LNCaP clone FGC (cell line): ENCODE results near the gene ABCA10.

Source experiments
- DNase-seq: peaks from one replicate; pipeline ENCODE4 v3.0.0-alpha.2; 2011; ENCODE audit warnings: low read depth
- H3K4me3 ChIP-seq: 2 replicates; pipeline ENCODE4 v1.5.1; 2011; ENCODE audit warnings: mild to moderate bottlenecking, low read depth, low read length, control low read depth
- CTCF ChIP-seq: IDR thresholded peaks from 2 replicates; pipeline ENCODE4 v1.5.1; 2012; ENCODE audit warnings: mild to moderate bottlenecking; ENCODE audit not compliant: control insufficient read depth, insufficient read depth; ENCODE audit errors: extremely low read depth

The ABCA10 gene

GRCh38 chr17:69230939-69231338 lies 2.3 kb upstream of the ABCA10 start:
- no peak overlapping the region for H3K4me3 ChIP-seq
- no peak for TF ChIP-seq CTCF
- DNase-seq, result no peak

- no peak overlapping the region for H3K4me3 ChIP-seq
- no peak for TF ChIP-seq CTCF
Observed at GRCh38 chr17:69228018-69228417, 606 bp downstream of the ABCA10 start.

GRCh38 chr17:69227541-69227940 lies 1.1 kb downstream of the ABCA10 start:
- no peak for DNase-seq
- no peak overlapping the region for H3K4me3 ChIP-seq
- no peak for TF ChIP-seq CTCF

More at GRCh38 chr17:69228018-69228417, 606 bp downstream of the ABCA10 start:
- DNase-seq, result no peak

GRCh38 chr17:69223809-69224208 lies 4.8 kb downstream of the ABCA10 start:
- DNase-seq, result no peak
- no peak overlapping the region for H3K4me3 ChIP-seq
- no peak for TF ChIP-seq CTCF

GRCh38 chr17:69222707-69223258 lies 5.8 kb downstream of the ABCA10 start:
- no peak for TF ChIP-seq CTCF
- no peak for DNase-seq

GRCh38 chr17:69220098-69220497 lies 8.5 kb downstream of the ABCA10 start:
- TF ChIP-seq CTCF, result no peak
- DNase-seq, result no peak
- no peak overlapping the region for H3K4me3 ChIP-seq

More at GRCh38 chr17:69222707-69223258, 5.8 kb downstream of the ABCA10 start:
- H3K4me3 ChIP-seq, result no peak overlapping the region

- no peak for DNase-seq
- no peak overlapping the region for H3K4me3 ChIP-seq
- no peak for TF ChIP-seq CTCF
Observed at GRCh38 chr17:69218986-69219385, 9.6 kb downstream of the ABCA10 start.
